ENCODE measurements around the gene EPHA5.

GRCh38 chr4:65391382-65391781, 278.9 kb downstream of the EPHA5 start:
- TF ChIP-seq CTCF (IDR thresholded peaks at IDR 0.05; ENCODE audit: insufficient read depth, low read length): no peak
- TF ChIP-seq SPI1 (IDR thresholded peaks at IDR 0.05; ENCODE audit: borderline replicate concordance, low read depth): no peak
- TF ChIP-seq REST (IDR thresholded peaks at IDR 0.05; ENCODE audit: insufficient replicate concordance, low read depth): no peak
- TF ChIP-seq POLR2AphosphoS5 (IDR thresholded peaks at IDR 0.05; ENCODE audit: low read depth): no peak
